KMS-11 (cell line): ENCODE results near the gene ZNF827.

Source experiments
- H2AFZ ChIP-seq: fragments of 200-600 bp; sonication (generic); 2 replicates; pipeline ENCODE4 v1.6.1; 2016; ENCODE audit warnings: antibody characterized with exemption, mixed run types, low read depth
- H3K27ac ChIP-seq: fragments of 200-600 bp; sonication (generic); 2 replicates; pipeline ENCODE4 v1.6.1; 2016; ENCODE audit warnings: mild to moderate bottlenecking, mixed run types
- H3K27me3 ChIP-seq: fragments of 200-600 bp; sonication (generic); 2 replicates; pipeline ENCODE4 v1.6.1; 2017; ENCODE audit warnings: mild to moderate bottlenecking, low read depth, mixed run types, moderate library complexity; ENCODE audit not compliant: insufficient read depth
- H3K36me3 ChIP-seq: fragments of 200-600 bp; sonication (generic); 2 replicates; pipeline ENCODE4 v1.6.1; 2017; ENCODE audit warnings: mild to moderate bottlenecking, mixed run types; ENCODE audit not compliant: insufficient read depth
- H3K4me1 ChIP-seq: fragments of 200-600 bp; sonication (generic); 2 replicates; pipeline ENCODE4 v1.6.1; 2016; ENCODE audit warnings: mild to moderate bottlenecking, low read depth, mixed run types; ENCODE audit not compliant: poor library complexity, severe bottlenecking
- H3K4me2 ChIP-seq: fragments of 200-600 bp; sonication (generic); 2 replicates; pipeline ENCODE4 v1.7.0; 2016; ENCODE audit warnings: mild to moderate bottlenecking, mixed run types
- H3K4me3 ChIP-seq: fragments of 200-600 bp; sonication (generic); IDR thresholded peaks from 2 replicates; pipeline ENCODE4 v1.6.1; 2017; ENCODE audit warnings: low read depth, low read length, mixed read lengths; ENCODE audit not compliant: insufficient read depth
- H3K79me2 ChIP-seq: fragments of 200-600 bp; sonication (generic); 2 replicates; pipeline ENCODE4 v1.6.1; 2016; ENCODE audit warnings: low read depth, mixed run types; ENCODE audit not compliant: insufficient read depth
- H3K9ac ChIP-seq: fragments of 200-600 bp; sonication (generic); 2 replicates; pipeline ENCODE4 v1.6.1; 2016; ENCODE audit warnings: mild to moderate bottlenecking, mixed run types
- H4K20me1 ChIP-seq: fragments of 200-600 bp; sonication (generic); 2 replicates; pipeline ENCODE4 v1.6.1; 2016; ENCODE audit warnings: mild to moderate bottlenecking, mixed run types; ENCODE audit not compliant: insufficient read depth
- TF ChIP-seq, protein P1 (sequence below): fragments of 200-600 bp; sonication (generic); conservative IDR thresholded peaks from 2 replicates; pipeline ENCODE4 v1.6.1; 2017; ENCODE audit warnings: low read depth, mild to moderate bottlenecking, antibody characterized with exemption, low read length, moderate library complexity, mixed read lengths

ZNF827 gene

DNA sequence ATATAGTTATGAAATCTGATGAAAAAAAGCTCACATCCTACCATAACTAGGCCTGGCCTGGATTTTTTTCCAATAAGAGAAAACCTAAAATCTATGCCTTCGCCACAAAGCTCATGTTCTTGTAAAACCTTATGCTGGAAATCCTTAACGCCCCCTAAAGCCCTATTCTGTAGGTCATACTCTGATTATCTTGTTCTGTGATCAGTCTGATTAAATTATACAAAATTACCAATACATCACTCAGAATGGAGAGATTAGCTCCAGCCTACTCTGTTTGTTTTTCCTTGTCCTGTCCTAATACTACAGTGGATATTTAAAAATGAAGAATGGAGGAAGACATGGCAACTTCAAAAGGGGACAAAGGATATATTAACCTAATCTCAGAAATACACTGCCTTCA lies 7.2 kb downstream of the ZNF827 start:
- Histone ChIP-seq H2AFZ (no peak overlapping the region), H3K4me1 (peaks cover 14% of the 10 kb centered on the region), H3K4me3 (no peak overlapping the region), H3K27ac (no peak overlapping the region), H3K36me3 (no peaks in the 10 kb centered on the region), H3K4me2 (no peak overlapping the region), H3K9ac (no peak overlapping the region), H4K20me1 (no peaks in the 10 kb centered on the region), H3K79me2 (peaks cover 81% of the 10 kb centered on the region), H3K27me3 (no peaks in the 10 kb centered on the region)
- TF ChIP-seq, protein P1, sequence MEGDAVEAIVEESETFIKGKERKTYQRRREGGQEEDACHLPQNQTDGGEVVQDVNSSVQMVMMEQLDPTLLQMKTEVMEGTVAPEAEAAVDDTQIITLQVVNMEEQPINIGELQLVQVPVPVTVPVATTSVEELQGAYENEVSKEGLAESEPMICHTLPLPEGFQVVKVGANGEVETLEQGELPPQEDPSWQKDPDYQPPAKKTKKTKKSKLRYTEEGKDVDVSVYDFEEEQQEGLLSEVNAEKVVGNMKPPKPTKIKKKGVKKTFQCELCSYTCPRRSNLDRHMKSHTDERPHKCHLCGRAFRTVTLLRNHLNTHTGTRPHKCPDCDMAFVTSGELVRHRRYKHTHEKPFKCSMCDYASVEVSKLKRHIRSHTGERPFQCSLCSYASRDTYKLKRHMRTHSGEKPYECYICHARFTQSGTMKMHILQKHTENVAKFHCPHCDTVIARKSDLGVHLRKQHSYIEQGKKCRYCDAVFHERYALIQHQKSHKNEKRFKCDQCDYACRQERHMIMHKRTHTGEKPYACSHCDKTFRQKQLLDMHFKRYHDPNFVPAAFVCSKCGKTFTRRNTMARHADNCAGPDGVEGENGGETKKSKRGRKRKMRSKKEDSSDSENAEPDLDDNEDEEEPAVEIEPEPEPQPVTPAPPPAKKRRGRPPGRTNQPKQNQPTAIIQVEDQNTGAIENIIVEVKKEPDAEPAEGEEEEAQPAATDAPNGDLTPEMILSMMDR: no peak

DNA sequence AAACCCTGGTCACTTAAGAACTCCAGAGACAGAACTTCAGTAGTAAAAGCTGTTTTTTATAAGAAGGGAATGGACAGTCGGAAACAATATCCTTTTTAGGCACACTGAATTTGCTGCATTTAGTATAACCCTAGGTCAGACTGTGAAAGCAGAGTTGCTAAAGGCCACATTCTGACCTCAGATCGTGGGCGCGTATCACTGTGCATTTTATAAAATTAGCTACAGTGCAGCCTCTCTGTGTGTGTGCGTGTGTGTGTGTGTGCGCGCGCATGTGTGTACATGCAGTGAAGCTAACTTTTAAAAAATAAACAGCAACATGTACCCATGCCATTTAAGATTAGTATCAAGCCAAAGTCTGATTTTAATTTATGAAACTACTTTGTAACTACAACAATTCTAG lies 8.0 kb downstream of the ZNF827 start:
- TF ChIP-seq, protein P1: no peak
- no peaks in the 10 kb centered on the region for H3K27me3 ChIP-seq
- H3K4me3 ChIP-seq: no peak overlapping the region
- no peak overlapping the region for H2AFZ ChIP-seq
- H3K4me2 ChIP-seq: no peak overlapping the region
- no peak overlapping the region for H3K9ac ChIP-seq
- peaks cover 85% of the 10 kb centered on the region for H3K79me2 ChIP-seq
- no peak overlapping the region for H3K27ac ChIP-seq
- peaks cover 14% of the 10 kb centered on the region for H3K4me1 ChIP-seq
- no peaks in the 10 kb centered on the region for H3K36me3 ChIP-seq
- H4K20me1 ChIP-seq: no peaks in the 10 kb centered on the region

DNA sequence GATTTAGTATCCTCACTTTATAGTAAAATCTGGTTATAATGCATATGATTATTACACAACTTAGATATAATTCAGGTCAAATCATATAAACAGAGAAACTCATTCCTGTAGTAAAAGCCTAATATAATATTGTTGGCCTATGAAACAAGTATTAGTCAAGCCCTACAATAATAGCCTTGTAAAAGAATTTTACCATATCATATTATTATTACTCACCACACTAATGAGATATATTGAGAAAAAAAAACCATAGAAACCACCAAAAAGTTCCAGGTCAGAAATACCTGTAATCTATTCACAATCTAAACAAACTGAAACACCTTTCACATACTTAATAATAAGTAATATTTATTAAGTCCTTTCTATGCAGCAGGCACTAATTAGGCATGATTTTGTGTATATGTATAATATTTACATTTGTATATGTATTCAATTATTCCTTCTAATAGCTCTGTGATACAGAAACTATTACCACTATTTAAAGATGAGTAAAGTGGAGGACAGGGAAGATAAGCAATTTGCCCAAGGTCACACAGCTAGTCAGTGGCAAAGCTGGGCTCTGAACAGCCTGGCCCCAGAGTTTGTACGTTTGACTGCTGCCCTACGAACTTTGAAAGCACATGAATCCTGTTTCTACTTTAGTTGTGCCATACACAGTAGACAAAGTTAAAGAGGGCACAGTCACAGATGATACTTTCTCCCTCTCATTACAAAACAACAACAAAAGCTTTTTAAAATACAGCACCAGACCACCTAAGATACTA lies 9.0 kb downstream of the ZNF827 start:
- no peak overlapping the region for H3K4me3 ChIP-seq
- H3K27ac ChIP-seq: no peak overlapping the region
- TF ChIP-seq, protein P1: no peak
- no peak overlapping the region for H3K4me2 ChIP-seq
- H3K36me3 ChIP-seq: no peaks in the 10 kb centered on the region
- H3K27me3 ChIP-seq: no peaks in the 10 kb centered on the region
- H3K4me1 ChIP-seq: peaks cover 5% of the 10 kb centered on the region
- no peak overlapping the region for H2AFZ ChIP-seq
- H3K79me2 ChIP-seq: peaks cover 82% of the 10 kb centered on the region
- no peaks in the 10 kb centered on the region for H4K20me1 ChIP-seq
- H3K9ac ChIP-seq: no peak overlapping the region

DNA sequence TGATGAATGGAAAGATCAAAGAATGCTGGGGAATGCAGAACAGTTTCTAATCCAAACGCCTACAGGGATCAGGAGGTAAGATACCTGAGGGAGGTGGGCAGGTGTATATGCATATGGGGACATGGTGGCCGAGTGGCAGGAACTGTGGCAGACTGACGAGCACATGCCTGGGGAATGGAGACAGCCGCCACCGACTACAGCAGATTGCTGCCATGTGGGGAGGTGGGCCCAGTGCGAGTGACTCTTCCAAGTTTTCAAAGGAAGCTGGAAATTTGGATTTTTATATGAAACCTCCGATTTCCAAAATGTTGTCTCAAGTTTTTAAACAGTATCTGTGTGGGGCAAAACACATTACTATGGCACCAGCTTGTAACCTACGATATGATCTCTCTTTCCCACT lies 9.9 kb downstream of the ZNF827 start:
- H3K36me3 ChIP-seq: no peaks in the 10 kb centered on the region
- H3K79me2 ChIP-seq: peaks cover 73% of the 10 kb centered on the region
- TF ChIP-seq, protein P1: no peak

More for the DNA sequence above, 9.9 kb downstream of the ZNF827 start:
- no peak overlapping the region for H3K9ac ChIP-seq
- H3K4me3 ChIP-seq: no peak overlapping the region
- no peak overlapping the region for H2AFZ ChIP-seq
- no peaks in the 10 kb centered on the region for H3K27me3 ChIP-seq
- no peaks in the 10 kb centered on the region for H3K4me1 ChIP-seq
- H4K20me1 ChIP-seq: no peaks in the 10 kb centered on the region
- H3K4me2 ChIP-seq: no peak overlapping the region
- H3K27ac ChIP-seq: no peak overlapping the region
